Measurements from ENCODE around the gene RASGRP1.

GRCh38 chr15:38516626-38517025, 48.0 kb downstream of the RASGRP1 start:
- TF ChIP-seq POLR2A (IDR thresholded peaks at IDR 0.05; ENCODE audit: borderline replicate concordance, extremely low read depth, insufficient read depth, insufficient read length) (no peak), REST (IDR thresholded peaks at IDR 0.05; ENCODE audit: low read depth) (no peak), CTCF (IDR thresholded peaks at IDR 0.05 in 2 of 3, conservative IDR thresholded peaks at IDR 0.05 in 1 of 3; ENCODE audit: borderline replicate concordance in 1 of 3, insufficient read depth in 1 of 3, low read depth in 2 of 3, low read length in 2 of 3) (no peak), CEBPB (IDR thresholded peaks at IDR 0.05; ENCODE audit: low read depth) (no peak), JUND (IDR thresholded peaks at IDR 0.05) (no peak)

Data from HCT116 (cell line).